ENCODE results near the gene ZDHHC19. TPM values are rescaled to one million over a fixed set of nuclear protein-coding genes. Genes with fewer than 3 reads are reported as not detected.
"Not testable (repeated sequence)": the region's sequence is repeated elsewhere in the genome, so short reads cannot be mapped to it uniquely, and the experiment has no call there.

Gene ZDHHC19
- total RNA-seq, 1 donor = not detected

GRCh38 chr3:196175722-196176121 is 35.5 kb downstream of the ZDHHC19 start:
- no peak for TF ChIP-seq CTCF (IDR thresholded peaks at IDR 0.05; ENCODE audit: insufficient read depth, low read depth, low read length)
- DNase-seq (ENCODE audit: low read depth) = no peak
- H3K4me3 ChIP-seq (ENCODE audit: low read depth, low read length) = no peak overlapping the region

- DNase-seq (ENCODE audit: low read depth) = no peak
- TF ChIP-seq CTCF (IDR thresholded peaks at IDR 0.05; ENCODE audit: insufficient read depth, low read depth, low read length) = no peak
- no peak overlapping the region for H3K4me3 ChIP-seq (ENCODE audit: low read depth, low read length)
Measured at GRCh38 chr3:196175116-196175625, 36.0 kb downstream of the ZDHHC19 start.

GRCh38 chr3:196174652-196175051 is 36.5 kb downstream of the ZDHHC19 start:
- DNase-seq (ENCODE audit: low read depth) = no peak
- TF ChIP-seq CTCF (IDR thresholded peaks at IDR 0.05; ENCODE audit: insufficient read depth, low read depth, low read length) = no peak
- no peak overlapping the region for H3K4me3 ChIP-seq (ENCODE audit: low read depth, low read length)

GRCh38 chr3:196170296-196170695 is 40.9 kb downstream of the ZDHHC19 start:
- not testable (repeated sequence) for H3K4me3 ChIP-seq (ENCODE audit: low read depth, low read length); DNase-seq (ENCODE audit: low read depth)

GRCh38 chr3:196169836-196170240 is 41.4 kb downstream of the ZDHHC19 start:
- H3K4me3 ChIP-seq (ENCODE audit: low read depth, low read length) = no peak overlapping the region
- no peak for TF ChIP-seq CTCF (IDR thresholded peaks at IDR 0.05; ENCODE audit: insufficient read depth, low read depth, low read length)
- no peak for DNase-seq (ENCODE audit: low read depth)

- no peak overlapping the region for H3K4me3 ChIP-seq (ENCODE audit: low read depth, low read length)
- TF ChIP-seq CTCF (IDR thresholded peaks at IDR 0.05; ENCODE audit: insufficient read depth, low read depth, low read length) = no peak
- DNase-seq (ENCODE audit: low read depth) = no peak
Measured at GRCh38 chr3:196168808-196169391, 42.3 kb downstream of the ZDHHC19 start.

- DNase-seq (ENCODE audit: low read depth) = no peak
- H3K4me3 ChIP-seq (ENCODE audit: low read depth, low read length) = no peak overlapping the region
- no peak for TF ChIP-seq CTCF (IDR thresholded peaks at IDR 0.05; ENCODE audit: insufficient read depth, low read depth, low read length)
Measured at GRCh38 chr3:196166741-196167140, 44.5 kb downstream of the ZDHHC19 start.
